IMR-90 (cell line): ENCODE measurements around the gene TMTC1. TPM values are rescaled to one million over a fixed set of nuclear protein-coding genes. Genes with fewer than 3 reads are reported as not detected.

Source experiments
- ATAC-seq: fragments of 200-7000 bp; cut with Tn5 transposase; 2 replicates; pipeline ENCODE4 v1.9.1; 2020; ENCODE audit warnings: low read depth, mild to moderate bottlenecking, moderate library complexity
- BruUV-seq: library from RNA; stranded (reverse); fragments of 400-500 nt; replicated peaks from 2 replicates; lab custom pipeline; 2021; lab: Mats Ljungman, UMichigan
- CTCF ChIA-PET: fragments of 300-600 bp; formaldehyde crosslinking; extraction: SDS; loops from one replicate; lab custom pipeline; 2021; ENCODE audit warnings: antibody characterized with exemption; lab: Yijun Ruan, JAX
- POLR2A ChIA-PET: fragments of 300-600 bp; sonication (Branson Sonifier 250); formaldehyde crosslinking; loops from one replicate; lab custom pipeline; 2022; ENCODE audit warnings: antibody characterized with exemption; ENCODE audit not compliant: unreplicated experiment; lab: Charles Lee
- DNase-seq: peaks from one replicate; pipeline ENCODE4 v3.0.0; 2013
- H2AFZ ChIP-seq: replicated peaks from 2 replicates; pipeline ENCODE3; 2013; ENCODE audit warnings: low read length, mild to moderate bottlenecking; ENCODE audit not compliant: poor library complexity
- H2AK5ac ChIP-seq: 2 replicates; pipeline ENCODE4 v1.6.1; 2013; ENCODE audit warnings: low read depth, low read length, inconsistent platforms
- H2AK9ac ChIP-seq: replicated peaks from 2 replicates; pipeline ENCODE3; 2013; ENCODE audit warnings: mild to moderate bottlenecking, low read depth, low read length, moderate library complexity; ENCODE audit not compliant: poor library complexity
- H2BK120ac ChIP-seq: 2 replicates; pipeline ENCODE4 v1.6.1; 2013; ENCODE audit warnings: low read depth, low read length, inconsistent platforms
- H2BK15ac ChIP-seq: 3 replicates; pipeline ENCODE4 v1.6.1; 2013; ENCODE audit warnings: low read depth, low read length, inconsistent platforms
- H2BK20ac ChIP-seq: 2 replicates; pipeline ENCODE4 v1.6.1; 2013; ENCODE audit warnings: low read depth, mild to moderate bottlenecking, inconsistent platforms, low read length, moderate library complexity
- H2BK5ac ChIP-seq: 2 replicates; pipeline ENCODE4 v1.6.1; 2013; ENCODE audit warnings: mild to moderate bottlenecking, low read depth, low read length, inconsistent platforms; ENCODE audit not compliant: poor library complexity, severe bottlenecking
- H3K14ac ChIP-seq: replicated peaks from 2 replicates; pipeline ENCODE4 v1.6.1; 2013; ENCODE audit warnings: low read depth, low read length, inconsistent platforms
- H3K18ac ChIP-seq: 2 replicates; pipeline ENCODE4 v1.6.1; 2013; ENCODE audit warnings: low read depth, low read length, control low read depth
- H3K23ac ChIP-seq: 2 replicates; pipeline ENCODE4 v1.6.1; 2013; ENCODE audit warnings: low read depth, low read length, inconsistent platforms
- H3K27ac ChIP-seq: 2 replicates; pipeline ENCODE4 v1.5.1; 2013; ENCODE audit warnings: mild to moderate bottlenecking, control low read depth, low read length; ENCODE audit not compliant: insufficient read depth
- H3K27me3 ChIP-seq: 2 replicates; pipeline ENCODE4 v1.6.1; 2013; ENCODE audit warnings: low read length; ENCODE audit not compliant: control insufficient read depth, insufficient read depth
- H3K36me3 ChIP-seq: 2 replicates; pipeline ENCODE4 v1.6.1; 2013; ENCODE audit warnings: low read length, mixed read lengths; ENCODE audit not compliant: control insufficient read depth, insufficient read depth
- H3K4ac ChIP-seq: 2 replicates; pipeline ENCODE4 v1.6.1; 2013; ENCODE audit warnings: low read depth, low read length, inconsistent platforms
- H3K4me1 ChIP-seq: 2 replicates; pipeline ENCODE4 v1.6.1; 2013; ENCODE audit warnings: low read length, mixed read lengths; ENCODE audit not compliant: control insufficient read depth, insufficient read depth
- H3K4me2 ChIP-seq: 2 replicates; pipeline ENCODE4 v1.6.1; 2013; ENCODE audit warnings: low read depth, mild to moderate bottlenecking, control low read depth, low read length, moderate library complexity
- H3K4me3 ChIP-seq: 2 replicates; pipeline ENCODE4 v1.5.1; 2013; ENCODE audit warnings: low read depth, mild to moderate bottlenecking, control low read depth, low read length, moderate library complexity; ENCODE audit not compliant: insufficient read depth
- H3K56ac ChIP-seq: 2 replicates; pipeline ENCODE4 v1.6.1; 2013; ENCODE audit warnings: low read length, inconsistent platforms; ENCODE audit not compliant: insufficient read depth; ENCODE audit errors: extremely low read depth
- H3K79me1 ChIP-seq, 2 experiments: 2 replicates each; pipeline ENCODE4 v1.6.1; 2013; ENCODE audit warnings: low read length in 2 of 2, inconsistent platforms in 1 of 2, low read depth in 1 of 2
- H3K9ac ChIP-seq: 2 replicates; pipeline ENCODE4 v1.6.1; 2013; ENCODE audit warnings: low read depth, low read length, control low read depth
- H3K9me1 ChIP-seq: 2 replicates; pipeline ENCODE4 v1.6.1; 2013; ENCODE audit warnings: low read length, inconsistent platforms; ENCODE audit not compliant: insufficient read depth
- H3K9me3 ChIP-seq: 2 replicates; pipeline ENCODE4 v1.6.1; 2013; ENCODE audit warnings: low read length; ENCODE audit not compliant: control insufficient read depth, insufficient read depth
- H4K20me1 ChIP-seq: 2 replicates; pipeline ENCODE4 v1.6.1; 2013; ENCODE audit warnings: low read length, inconsistent platforms; ENCODE audit not compliant: insufficient read depth
- H4K5ac ChIP-seq: 2 replicates; pipeline ENCODE4 v1.6.1; 2013; ENCODE audit warnings: mild to moderate bottlenecking, low read depth, low read length, control low read depth
- H4K8ac ChIP-seq, 2 experiments: 2 replicates each; pipeline ENCODE4 v1.6.1; 2013; ENCODE audit warnings: low read depth in 2 of 2, low read length in 2 of 2, control low read depth in 1 of 2, inconsistent platforms in 1 of 2
- H4K91ac ChIP-seq: 2 replicates; pipeline ENCODE4 v1.6.1; 2013; ENCODE audit warnings: low read depth, low read length, inconsistent platforms; ENCODE audit not compliant: insufficient read depth
- BHLHE40 ChIP-seq: fragments of 150-350 bp; IDR thresholded peaks from 2 replicates; pipeline ENCODE4 v1.6.1; 2016; ENCODE audit warnings: mild to moderate bottlenecking, low read depth, low read length
- CHD1 ChIP-seq: IDR thresholded peaks from 2 replicates; pipeline ENCODE4 v1.6.1; 2012; ENCODE audit warnings: low read depth, low read length, improper control_type of control experiment
- CTCF ChIP-seq: conservative IDR thresholded peaks from 2 replicates; pipeline ENCODE4 v1.5.1; 2012; ENCODE audit warnings: mild to moderate bottlenecking, low read depth, low read length, improper control_type of control experiment
- MXI1 ChIP-seq: IDR thresholded peaks from 2 replicates; pipeline ENCODE4 v1.6.1; 2012; ENCODE audit warnings: low read depth, mild to moderate bottlenecking, low read length, moderate library complexity, borderline replicate concordance
- POLR2A ChIP-seq: IDR thresholded peaks from 2 replicates; pipeline ENCODE4 v1.6.1; 2012; ENCODE audit warnings: mild to moderate bottlenecking, low read depth, low read length
- RAD21 ChIP-seq: IDR thresholded peaks from 2 replicates; pipeline ENCODE4 v1.6.1; 2012; ENCODE audit warnings: low read length, improper control_type of control experiment
- RCOR1 ChIP-seq: IDR thresholded peaks from 2 replicates; pipeline ENCODE4 v1.6.1; 2012; ENCODE audit warnings: mild to moderate bottlenecking, low read length, improper control_type of control experiment; ENCODE audit not compliant: insufficient replicate concordance
- SMC3 ChIP-seq: fragments of 150-350 bp; IDR thresholded peaks from 2 replicates; pipeline ENCODE4 v1.6.1; 2016; ENCODE audit warnings: low read depth, mild to moderate bottlenecking, antibody characterized with exemption, low read length, moderate library complexity
- WGBS, 2 experiments: methylation state at CpG; one replicate each; pipeline versions ENCODE4 v1.1.5 to v1.1.7; 2013; ENCODE audit warnings: missing lambda C conversion rate in 2 of 2; ENCODE audit not compliant: insufficient read length in 1 of 2; ENCODE audit errors: extremely low coverage in 2 of 2; 5-methylcytosine and 5-hydroxymethylcytosine counted together
- dilution Hi-C: fragments of 300-500 bp; cut with HindIII; formaldehyde crosslinking; loops from one replicate; pipeline ENCODE4 v1.14.3; 2018; ENCODE audit warnings: low sequenced_read_pairs; ENCODE audit not compliant: unreplicated experiment
- in situ Hi-C: fragments of 300-500 bp; cut with MboI; formaldehyde crosslinking; loops from 3 replicates; pipeline ENCODE4 v1.14.3; 2019; ENCODE audit warnings: low sequenced_read_pairs, inconsistent platforms, mixed read lengths
- intact Hi-C: fragments of 100-400 bp; cut with micrococcal nuclease; formaldehyde crosslinking; loops from 2 replicates; pipeline ENCODE4 v1.10.0; 2022
- polyA plus RNA-seq, 3 experiments: library from polyadenylated mRNA; depleted of rRNA; stranded (reverse); fragments of >200 nt; gene quantifications; 2 replicates each; pipeline ENCODE4 v1.2.3, GENCODE V29; 2012; ENCODE audit warnings: low replicate concordance in 1 of 3
- total RNA-seq: library from RNA; depleted of rRNA; stranded (reverse); fragments of >200 nt; gene quantifications from 2 replicates; pipeline ENCODE4 v1.2.3, GENCODE V29; 2012
- TF ChIP-seq, protein P1 (sequence below): fragments of 150-350 bp; IDR thresholded peaks from 2 replicates; pipeline ENCODE4 v1.6.1; 2016; ENCODE audit warnings: low read depth, mild to moderate bottlenecking, low read length, moderate library complexity, borderline replicate concordance

The TMTC1 gene
- total and polyA plus RNA-seq, 2 of the 4 experiments (the other 2 are of a cell fraction), result 12.5 to 36.4 TPM

- BruUV-seq, result no TSS peak
- H2BK20ac ChIP-seq, result no peak overlapping the region
- TF ChIP-seq RCOR1 (no peak), RAD21 (no peak), CTCF (no peak), CHD1 (no peak), BHLHE40 (no peak), POLR2A (no peak), SMC3 (no peak), MXI1 (no peak)
- TF ChIP-seq, protein P1, sequence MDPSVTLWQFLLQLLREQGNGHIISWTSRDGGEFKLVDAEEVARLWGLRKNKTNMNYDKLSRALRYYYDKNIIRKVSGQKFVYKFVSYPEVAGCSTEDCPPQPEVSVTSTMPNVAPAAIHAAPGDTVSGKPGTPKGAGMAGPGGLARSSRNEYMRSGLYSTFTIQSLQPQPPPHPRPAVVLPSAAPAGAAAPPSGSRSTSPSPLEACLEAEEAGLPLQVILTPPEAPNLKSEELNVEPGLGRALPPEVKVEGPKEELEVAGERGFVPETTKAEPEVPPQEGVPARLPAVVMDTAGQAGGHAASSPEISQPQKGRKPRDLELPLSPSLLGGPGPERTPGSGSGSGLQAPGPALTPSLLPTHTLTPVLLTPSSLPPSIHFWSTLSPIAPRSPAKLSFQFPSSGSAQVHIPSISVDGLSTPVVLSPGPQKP, result no peak
- POLR2A ChIA-PET, result no interaction called here
- H3K56ac ChIP-seq, result no peak overlapping the region
- no peak overlapping the region for H3K4me3 ChIP-seq
- H2AK5ac ChIP-seq, result no peak overlapping the region
- no peak overlapping the region for H3K4ac ChIP-seq
- H3K18ac ChIP-seq, result no peak overlapping the region; the same call in 1 of the 2 replicates
- no peaks in the 10 kb centered on the region for H3K27me3 ChIP-seq
- H3K9me3 ChIP-seq, result no peaks in the 10 kb centered on the region
- no peak overlapping the region for H3K23ac ChIP-seq
- H3K9me1 ChIP-seq, result peaks cover 8% of the 10 kb centered on the region; the same call in 1 of the 2 replicates
- WGBS, 2 experiments, result no CpG with 5 or more reads among the region's 3 CpGs
- no peak overlapping the region for H4K5ac ChIP-seq
- no peak overlapping the region for H3K14ac ChIP-seq
- H3K36me3 ChIP-seq, result peaks cover 13% of the 10 kb centered on the region
- H3K27ac ChIP-seq, result no peak overlapping the region
- CTCF ChIA-PET, result interaction anchor here (0.7 to 1.6 kb wide), 2 partner anchors 11 to 130 kb away, joined by 4 to 5 read pairs; no protein-coding TSS in a partner anchor
- H3K79me1 ChIP-seq, result peaks cover 14 to 28% of the 10 kb centered on the region in 2 experiments; a peak in 3 of 4 replicates
- dilution Hi-C loops (no loop called here), in situ Hi-C loops (no loop called here), intact Hi-C loops (no loop called here)
- H4K91ac ChIP-seq, result no peak overlapping the region
- H2BK5ac ChIP-seq, result no peak overlapping the region
- H3K4me1 ChIP-seq, result peaks cover 11% of the 10 kb centered on the region
- H3K9ac ChIP-seq, result no peak overlapping the region
- no peak overlapping the region for H2AK9ac ChIP-seq
- peak; percentile 71 for DNase-seq
- H2BK15ac ChIP-seq, result no peak overlapping the region
- H2AFZ ChIP-seq, result no peak overlapping the region
- peaks cover 10% of the 10 kb centered on the region; the same call in 1 of the 2 replicates for H4K20me1 ChIP-seq
- H2BK120ac ChIP-seq, result no peak overlapping the region
- H3K4me2 ChIP-seq, result no peak overlapping the region; the same call in 1 of the 2 replicates
- no peak overlapping the region for H4K8ac ChIP-seq
- ATAC-seq, result peak; percentile 30; the same call in 1 of the 2 replicates
These were observed 110.4 kb downstream of the TMTC1 start for GRCh38 chr12:29673346-29673745.
